DOHH2 (cell line): Measurements from ENCODE around the gene PCNX4.

ENCODE experiments used
- H3F3A ChIP-seq: fragments of 200-600 bp; sonication (generic), shearing (Covaris generic); 2 replicates; pipeline ENCODE4 v1.6.0; 2016; ENCODE audit warnings: antibody characterized with exemption, mild to moderate bottlenecking; ENCODE audit not compliant: control insufficient read depth, insufficient read depth
- H3K27ac ChIP-seq: fragments of 200-600 bp; sonication (generic); 2 replicates; pipeline ENCODE4 v1.5.1; 2014; ENCODE audit warnings: low read depth, mild to moderate bottlenecking, low read length, moderate library complexity
- H3K27me3 ChIP-seq: fragments of 200-600 bp; sonication (generic); 2 replicates; pipeline ENCODE4 v1.6.1; 2014; ENCODE audit warnings: mild to moderate bottlenecking, low read length, mixed read lengths; ENCODE audit not compliant: control insufficient read depth
- H3K36me3 ChIP-seq: fragments of 200-600 bp; sonication (generic); 2 replicates; pipeline ENCODE4 v1.6.1; 2014; ENCODE audit warnings: mild to moderate bottlenecking, low read length, moderate library complexity, mixed read lengths; ENCODE audit not compliant: control insufficient read depth
- H3K4me1 ChIP-seq: fragments of 200-600 bp; sonication (generic); 2 replicates; pipeline ENCODE4 v1.6.1; 2014; ENCODE audit warnings: mild to moderate bottlenecking, low read length, mixed read lengths; ENCODE audit not compliant: control insufficient read depth
- H3K4me2 ChIP-seq: fragments of 200-600 bp; sonication (generic); 2 replicates; pipeline ENCODE4 v1.6.0; 2014; ENCODE audit warnings: mild to moderate bottlenecking, low read length, moderate library complexity
- H3K4me3 ChIP-seq: fragments of 200-600 bp; sonication (generic); 2 replicates; pipeline ENCODE4 v1.5.1; 2014; ENCODE audit warnings: mild to moderate bottlenecking, low read length, mixed read lengths
- H3K79me2 ChIP-seq: fragments of 200-600 bp; sonication (generic); 2 replicates; pipeline ENCODE4 v1.6.1; 2014; ENCODE audit warnings: mild to moderate bottlenecking, low read length, mixed read lengths; ENCODE audit not compliant: control insufficient read depth
- H3K9me2 ChIP-seq: fragments of 200-600 bp; sonication (generic); replicated peaks from 2 replicates; pipeline ENCODE4 v1.6.1; 2014; ENCODE audit warnings: mild to moderate bottlenecking, low read length, mixed read lengths; ENCODE audit not compliant: control insufficient read depth
- H3K9me3 ChIP-seq: fragments of 200-600 bp; sonication (generic); 2 replicates; pipeline ENCODE4 v1.6.1; 2014; ENCODE audit warnings: antibody characterized with exemption, low read length, mixed read lengths; ENCODE audit not compliant: control insufficient read depth, insufficient read depth
- H4K20me1 ChIP-seq: fragments of 200-600 bp; sonication (generic); 2 replicates; pipeline ENCODE4 v1.6.0; 2014; ENCODE audit warnings: low read depth, mild to moderate bottlenecking, antibody characterized with exemption, low read length, moderate library complexity; ENCODE audit not compliant: control insufficient read depth, insufficient read depth
- EZH2phosphoT487 ChIP-seq: fragments of 200-600 bp; sonication (generic); IDR thresholded peaks from 2 replicates; pipeline ENCODE4 v1.6.1; 2017; ENCODE audit warnings: borderline replicate concordance, mild to moderate bottlenecking, antibody characterized with exemption, low read length, moderate library complexity, mixed read lengths
- TF ChIP-seq, protein P1 (sequence below): fragments of 200-600 bp; sonication (generic); IDR thresholded peaks from one replicate; pipeline ENCODE4 v1.5.1; 2014; ENCODE audit warnings: antibody characterized with exemption, mild to moderate bottlenecking, low read depth, low read length; ENCODE audit not compliant: poor library complexity, severe bottlenecking

The PCNX4 gene

DNA sequence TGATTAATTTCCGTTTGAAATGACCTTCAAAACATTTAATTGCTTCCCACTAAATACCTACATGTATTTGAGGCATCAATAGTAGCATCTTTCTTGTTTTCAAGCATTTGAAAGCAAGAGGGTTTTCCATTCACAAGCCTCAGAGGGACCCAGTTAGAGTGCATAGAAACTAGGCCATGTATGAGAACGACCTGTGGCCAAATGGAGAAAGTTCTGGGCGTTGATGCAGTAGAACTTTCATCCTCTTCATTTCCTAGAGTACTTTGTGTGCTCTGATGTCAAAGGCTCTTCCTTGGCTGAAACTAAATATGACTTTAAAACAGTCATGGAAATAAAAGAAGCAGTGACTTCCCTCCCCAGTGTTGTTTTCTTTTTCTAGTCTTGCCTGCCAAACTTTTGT, 74.4 kb downstream of the PCNX4 start:
- H3K4me1 ChIP-seq, result peaks cover 32% of the 10 kb centered on the region
- TF ChIP-seq, protein P1, sequence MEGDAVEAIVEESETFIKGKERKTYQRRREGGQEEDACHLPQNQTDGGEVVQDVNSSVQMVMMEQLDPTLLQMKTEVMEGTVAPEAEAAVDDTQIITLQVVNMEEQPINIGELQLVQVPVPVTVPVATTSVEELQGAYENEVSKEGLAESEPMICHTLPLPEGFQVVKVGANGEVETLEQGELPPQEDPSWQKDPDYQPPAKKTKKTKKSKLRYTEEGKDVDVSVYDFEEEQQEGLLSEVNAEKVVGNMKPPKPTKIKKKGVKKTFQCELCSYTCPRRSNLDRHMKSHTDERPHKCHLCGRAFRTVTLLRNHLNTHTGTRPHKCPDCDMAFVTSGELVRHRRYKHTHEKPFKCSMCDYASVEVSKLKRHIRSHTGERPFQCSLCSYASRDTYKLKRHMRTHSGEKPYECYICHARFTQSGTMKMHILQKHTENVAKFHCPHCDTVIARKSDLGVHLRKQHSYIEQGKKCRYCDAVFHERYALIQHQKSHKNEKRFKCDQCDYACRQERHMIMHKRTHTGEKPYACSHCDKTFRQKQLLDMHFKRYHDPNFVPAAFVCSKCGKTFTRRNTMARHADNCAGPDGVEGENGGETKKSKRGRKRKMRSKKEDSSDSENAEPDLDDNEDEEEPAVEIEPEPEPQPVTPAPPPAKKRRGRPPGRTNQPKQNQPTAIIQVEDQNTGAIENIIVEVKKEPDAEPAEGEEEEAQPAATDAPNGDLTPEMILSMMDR, result no peak
- TF ChIP-seq EZH2phosphoT487, result no peak
- H3F3A ChIP-seq, result no peaks in the 10 kb centered on the region
- H3K27ac ChIP-seq, result peak overlapping the region; percentile 77; the same call in 1 of the 2 replicates
- H3K9me2 ChIP-seq, result no peaks in the 10 kb centered on the region
- no peaks in the 10 kb centered on the region for H3K27me3 ChIP-seq
- H4K20me1 ChIP-seq, result no peaks in the 10 kb centered on the region
- H3K4me2 ChIP-seq, result peak overlapping the region; percentile 91
- H3K36me3 ChIP-seq, result peaks cover 3% of the 10 kb centered on the region; the same call in 1 of the 2 replicates
- peaks cover 29% of the 10 kb centered on the region for H3K79me2 ChIP-seq
- no peaks in the 10 kb centered on the region for H3K9me3 ChIP-seq
- peak overlapping the region; percentile 89 for H3K4me3 ChIP-seq

DNA sequence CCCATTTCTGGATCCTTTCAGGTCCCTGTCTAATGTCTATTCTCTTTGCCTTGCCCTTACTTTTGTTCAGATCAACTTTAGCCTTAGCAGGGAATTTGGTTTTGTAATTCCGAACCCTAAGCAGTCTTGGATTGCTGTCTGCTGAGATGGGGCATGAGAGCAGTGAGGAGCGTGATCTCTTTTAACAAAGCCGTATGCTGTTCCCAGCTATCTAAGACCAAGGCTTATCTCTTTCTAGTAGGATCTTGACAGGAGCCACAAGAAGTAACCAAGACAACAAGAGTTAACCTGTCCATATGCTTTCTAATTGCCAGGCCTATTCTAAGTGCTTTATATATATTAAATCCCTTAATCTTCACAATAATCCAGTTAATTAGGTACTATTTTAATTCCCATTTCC, 78.0 kb downstream of the PCNX4 start:
- Histone ChIP-seq H3K4me1 (peaks cover 13% of the 10 kb centered on the region), H3K4me3 (no peak overlapping the region), H3K27me3 (no peaks in the 10 kb centered on the region), H3K9me3 (no peaks in the 10 kb centered on the region), H4K20me1 (no peaks in the 10 kb centered on the region), H3K79me2 (peaks cover 3% of the 10 kb centered on the region), H3F3A (no peaks in the 10 kb centered on the region), H3K9me2 (no peaks in the 10 kb centered on the region), H3K36me3 (no peaks in the 10 kb centered on the region), H3K4me2 (no peak overlapping the region), H3K27ac (no peak overlapping the region)
- no peak for TF ChIP-seq EZH2phosphoT487
- TF ChIP-seq, protein P1, result no peak

DNA sequence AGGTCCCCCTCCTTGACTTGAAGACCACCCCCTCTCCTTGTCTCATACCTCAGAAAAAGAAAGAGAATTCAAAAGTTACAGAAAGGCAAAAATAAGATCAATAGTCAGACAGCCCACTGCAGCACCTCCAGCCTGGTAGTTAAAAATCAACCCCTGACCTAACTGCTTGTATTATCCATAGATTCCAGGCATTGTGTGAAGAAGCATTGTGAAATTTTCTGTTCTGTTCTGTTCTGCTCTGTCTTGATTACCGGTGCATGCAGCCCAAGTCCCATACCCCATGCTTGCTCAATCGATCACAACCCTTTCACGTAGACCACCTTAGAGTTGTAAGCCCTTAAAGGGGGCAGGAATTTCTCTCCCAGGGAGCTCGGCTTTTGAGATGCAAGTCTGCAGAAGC, 79.2 kb downstream of the PCNX4 start:
- Histone ChIP-seq H3K27ac (no peak overlapping the region), H3K4me1 (peaks cover 7% of the 10 kb centered on the region), H3K9me2 (no peaks in the 10 kb centered on the region), H3K4me3 (no peak overlapping the region), H3F3A (no peaks in the 10 kb centered on the region), H3K9me3 (no peaks in the 10 kb centered on the region), H3K79me2 (no peaks in the 10 kb centered on the region), H4K20me1 (no peaks in the 10 kb centered on the region), H3K36me3 (no peaks in the 10 kb centered on the region), H3K4me2 (no peak overlapping the region), H3K27me3 (no peaks in the 10 kb centered on the region)
- TF ChIP-seq, protein P1, result no peak
- no peak for TF ChIP-seq EZH2phosphoT487
